ENCODE results near the gene TOM1.

GRCh38 chr22:35308480-35309021 lies 8.9 kb downstream of the TOM1 start:
- TF ChIP-seq CTCF (IDR thresholded peaks at IDR 0.05; ENCODE audit: poor library complexity) (no peak), EZH2 (IDR thresholded peaks at IDR 0.05; ENCODE audit: borderline replicate concordance) (no peak)
